HG02610 (cell line): ENCODE measurements around the gene TMPRSS13.
"Not testable (repeated sequence)": the region's sequence is repeated elsewhere in the genome, so short reads cannot be mapped to it uniquely, and the experiment has no call there.

Source experiments
- ATAC-seq: cut with Tn5 transposase; IDR thresholded peaks from one replicate; pipeline ENCODE4 v1.9.1; 2021; ENCODE audit warnings: mild to moderate bottlenecking, moderate library complexity; ENCODE audit not compliant: unreplicated experiment

Gene TMPRSS13

DNA sequence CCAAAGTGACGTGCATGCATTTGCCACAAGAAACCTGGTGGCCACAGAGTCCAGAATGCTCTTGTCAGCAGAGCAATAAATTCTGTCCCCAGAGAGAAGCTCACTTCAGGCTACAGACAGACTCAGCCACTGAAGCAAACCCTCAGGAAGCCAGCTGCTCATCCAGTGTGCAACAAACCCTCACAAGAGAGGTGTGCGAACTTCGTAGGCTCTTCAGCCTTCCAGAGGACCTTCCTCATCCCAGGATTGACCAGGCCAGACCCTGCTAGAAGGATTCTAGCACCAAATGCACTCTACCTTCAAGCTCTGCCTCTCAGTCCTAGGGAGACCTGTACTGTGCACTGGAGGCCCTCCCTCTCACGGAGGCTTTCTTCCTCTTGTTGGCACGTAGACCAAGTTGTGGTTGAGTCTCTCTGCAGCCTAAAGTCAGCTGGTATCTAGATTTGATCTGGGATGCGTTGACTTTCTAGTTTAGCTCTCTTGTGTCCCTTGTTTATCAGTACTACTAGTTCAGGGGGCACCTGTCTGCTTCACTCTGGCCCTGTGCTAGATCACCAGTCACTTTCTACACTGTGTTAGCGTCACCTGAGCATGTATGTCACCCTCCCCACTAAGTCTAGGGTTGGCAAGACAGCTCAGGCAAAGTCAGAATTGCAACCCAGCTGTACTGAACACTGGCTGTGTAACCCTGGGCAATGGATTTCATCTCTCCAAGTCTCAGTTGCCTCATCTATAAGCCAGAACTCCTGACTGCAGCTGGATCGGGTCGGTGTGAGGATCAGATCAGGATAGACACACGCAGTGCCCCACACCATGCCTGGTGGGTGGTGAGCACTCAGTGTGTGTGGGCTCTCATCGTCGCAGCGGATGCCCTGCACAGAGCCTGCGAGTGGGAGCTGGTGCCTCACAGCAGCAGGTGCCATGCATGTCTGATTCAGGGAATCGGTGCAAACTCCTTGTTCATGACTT is 22.1 kb upstream of the TMPRSS13 start:
- ATAC-seq: no peak

DNA sequence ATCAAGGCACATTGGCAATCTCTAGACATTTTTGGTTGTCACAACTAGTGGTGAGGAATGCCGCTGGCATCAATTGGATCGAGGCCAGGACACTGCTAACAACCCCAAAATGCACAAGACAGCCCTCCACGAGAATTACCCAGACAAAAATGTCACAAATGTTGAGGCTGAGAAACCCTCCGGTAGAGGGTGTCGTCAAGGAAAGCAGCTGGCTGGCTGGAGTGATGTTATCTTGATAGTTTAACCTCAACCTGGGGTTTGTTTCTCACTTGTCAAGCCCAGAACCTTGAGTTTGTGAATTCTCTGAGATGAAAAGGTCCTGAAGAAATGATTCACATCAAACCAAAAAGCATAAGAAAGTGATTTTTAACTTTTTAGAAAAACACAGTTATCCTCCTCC is 21.1 kb upstream of the TMPRSS13 start:
- ATAC-seq: no peak

DNA sequence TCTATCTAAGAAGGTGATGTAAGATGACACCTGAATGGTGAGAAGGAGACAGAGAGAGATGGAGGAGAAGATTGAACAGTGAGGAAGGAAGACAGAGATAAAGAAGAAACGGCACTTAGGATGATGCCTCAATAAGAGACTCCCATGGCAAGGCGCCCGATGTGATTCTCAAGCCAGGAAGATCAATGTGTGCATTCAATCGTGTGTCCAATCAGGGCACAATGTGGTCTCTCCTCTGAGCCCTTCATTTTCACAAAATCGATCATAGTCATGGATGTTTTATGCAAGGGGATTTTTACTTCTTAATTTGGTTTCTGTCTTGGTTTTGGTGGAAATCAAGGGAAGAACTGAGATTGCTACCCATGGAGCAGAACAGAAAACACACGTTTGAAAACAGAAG is 19.9 kb upstream of the TMPRSS13 start:
- ATAC-seq: no peak

DNA sequence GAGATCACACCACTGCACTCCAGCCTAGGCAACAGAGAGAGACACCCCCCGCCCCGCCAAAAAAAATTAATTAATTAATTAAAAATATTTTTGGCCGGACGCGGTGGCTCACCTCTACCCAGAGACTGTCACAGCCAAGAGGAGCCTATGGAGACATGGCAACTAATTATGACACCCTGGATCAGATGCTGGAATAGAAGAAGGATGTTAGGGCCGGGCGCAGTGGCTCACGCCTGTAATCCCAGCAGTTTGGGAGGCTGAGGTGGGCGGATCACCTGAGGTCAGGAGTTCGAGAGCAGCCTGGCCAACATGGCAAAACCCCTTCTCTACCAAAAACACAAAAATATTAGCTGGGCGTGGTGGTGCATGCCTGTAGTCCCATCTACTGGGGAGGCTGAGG is 19.3 kb upstream of the TMPRSS13 start:
- ATAC-seq: not testable (repeated sequence)

DNA sequence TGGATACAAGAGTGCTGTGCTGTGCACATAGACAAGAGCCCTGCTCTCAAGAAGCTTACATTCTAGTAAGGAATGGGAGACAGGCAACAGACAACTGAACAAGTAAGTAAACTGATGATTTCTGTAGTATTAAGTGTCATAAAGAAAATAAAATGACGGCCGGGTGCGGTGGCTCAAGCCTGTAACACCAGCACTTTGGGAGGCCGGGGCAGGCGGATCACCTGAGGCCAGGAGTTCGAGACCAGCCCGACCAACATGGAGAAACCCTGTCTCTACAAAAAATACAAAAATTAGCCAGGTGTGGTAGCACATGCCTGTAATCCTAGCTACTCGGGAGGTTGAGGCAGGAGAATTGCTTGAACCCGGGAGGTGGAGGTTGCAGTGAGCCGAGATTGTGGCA is 18.5 kb upstream of the TMPRSS13 start:
- ATAC-seq: not testable (repeated sequence)

DNA sequence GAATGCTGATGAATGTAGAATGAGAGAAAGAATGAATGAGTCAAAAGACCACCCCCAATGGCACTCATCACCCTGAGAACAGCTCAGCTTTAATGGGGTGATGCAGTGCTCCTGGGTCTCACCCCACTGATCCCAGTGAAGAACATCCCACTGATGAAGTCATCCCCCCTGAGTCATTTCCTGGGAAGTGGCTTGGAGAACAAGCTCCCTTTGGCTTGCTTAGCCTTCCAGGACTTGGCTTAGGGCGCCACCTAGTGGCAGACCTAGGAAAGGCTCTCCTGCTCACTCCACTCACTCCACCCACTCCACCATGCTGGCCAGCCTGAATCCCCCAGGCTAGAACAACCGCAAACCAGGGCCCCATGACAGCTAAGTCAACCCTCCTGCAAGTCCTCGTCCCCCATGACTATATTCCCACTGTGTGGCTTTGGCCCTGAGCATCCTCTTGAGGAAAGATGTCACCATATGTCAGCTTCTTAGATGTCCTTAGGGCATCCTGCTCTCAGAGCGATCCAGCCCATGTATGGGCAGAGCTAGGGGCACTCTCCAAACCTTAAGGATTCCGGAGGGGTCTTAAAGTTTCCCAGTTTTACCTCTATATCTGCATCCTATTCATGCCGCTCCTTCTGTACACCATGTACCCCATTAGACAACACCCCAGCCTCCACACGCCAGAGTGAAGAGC is 17.8 kb upstream of the TMPRSS13 start:
- peak; percentile 37 for ATAC-seq

DNA sequence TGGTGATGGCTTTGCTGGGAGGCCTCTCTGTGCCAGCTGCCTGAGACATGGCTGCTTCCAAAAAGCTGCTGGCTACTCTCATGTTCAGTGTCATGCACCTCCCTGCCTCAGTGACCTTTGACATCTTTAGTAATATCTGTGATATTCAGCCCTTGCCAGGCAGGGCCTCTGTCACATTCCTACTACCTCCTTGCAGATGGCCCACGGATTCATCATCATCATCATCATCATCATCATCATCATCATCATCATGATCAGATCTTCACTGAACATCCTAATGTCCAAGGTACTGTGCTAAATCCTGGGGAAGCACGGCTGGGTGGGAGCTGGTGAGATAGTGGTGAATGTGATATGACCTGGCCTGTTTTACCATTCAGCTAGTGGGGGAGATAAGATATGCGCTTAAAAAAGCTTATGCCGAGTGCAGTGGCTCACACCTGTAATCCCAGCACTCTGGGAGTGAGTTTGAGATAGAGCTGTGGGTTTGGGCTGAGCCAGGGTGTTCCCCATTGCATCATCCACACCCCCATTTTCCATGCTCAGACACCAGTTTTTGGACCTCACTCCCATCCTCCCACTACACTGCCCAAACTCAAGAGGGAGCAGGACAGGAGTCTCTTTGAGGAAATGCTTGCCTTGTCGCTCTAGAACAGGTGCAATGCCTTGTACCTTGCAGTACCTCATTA is 17.1 kb upstream of the TMPRSS13 start:
- peak; percentile 15 for ATAC-seq

DNA sequence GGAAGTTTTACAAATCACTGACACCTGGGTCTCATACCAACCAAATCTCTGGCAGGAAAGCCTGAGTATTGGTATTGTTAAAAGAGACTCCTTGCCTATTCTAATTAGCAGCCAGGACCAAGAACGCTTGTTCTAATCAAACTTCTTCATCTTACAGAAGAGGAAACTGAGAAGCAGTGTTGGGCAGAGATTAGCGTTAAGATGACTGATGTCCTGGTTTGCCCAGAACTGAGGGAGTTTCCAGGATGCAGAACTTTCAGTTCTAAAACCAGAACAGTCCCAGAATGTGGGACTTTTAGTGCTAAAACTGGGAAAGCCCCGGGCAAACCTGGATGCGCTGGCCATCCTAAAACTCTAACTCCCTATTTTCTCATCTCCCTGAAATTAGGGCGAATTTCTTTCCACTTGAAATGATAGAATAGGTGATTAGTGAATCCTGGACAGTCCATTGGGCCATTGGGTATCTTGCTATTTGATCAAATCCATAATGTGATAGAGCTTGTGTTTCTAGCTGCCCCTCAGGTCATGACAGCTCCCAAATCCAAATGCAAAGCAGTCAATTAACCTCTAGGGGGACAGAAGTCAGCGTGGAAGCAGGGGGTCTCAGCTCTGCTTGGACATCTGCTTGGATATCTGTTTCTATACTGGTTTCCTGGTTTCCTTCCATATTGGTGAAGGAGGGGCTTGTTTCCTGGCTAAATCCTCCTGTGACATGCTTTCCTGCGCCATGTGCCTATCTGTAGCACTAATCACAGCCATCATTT is 16.0 kb upstream of the TMPRSS13 start:
- peak; percentile 28 for ATAC-seq

DNA sequence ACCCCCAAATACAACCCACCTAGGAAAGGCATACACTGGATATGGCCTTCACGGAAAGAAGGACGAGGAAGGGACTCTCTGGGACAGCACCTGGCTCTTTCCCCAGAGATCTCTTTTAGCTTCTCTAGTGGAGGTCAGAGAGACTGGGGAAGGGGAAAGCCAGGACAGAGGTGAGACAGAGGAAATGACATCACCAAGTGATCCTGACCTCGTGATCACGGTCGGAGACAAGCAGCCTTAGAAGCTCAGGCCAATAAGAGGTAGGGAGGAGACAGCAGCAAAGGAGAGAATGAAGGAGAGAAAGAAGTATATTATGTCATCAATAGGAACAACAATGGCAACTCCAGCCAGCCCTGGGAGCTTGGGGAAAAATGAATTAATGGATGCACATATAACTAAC is 15.4 kb upstream of the TMPRSS13 start:
- peak; percentile 36 for ATAC-seq

DNA sequence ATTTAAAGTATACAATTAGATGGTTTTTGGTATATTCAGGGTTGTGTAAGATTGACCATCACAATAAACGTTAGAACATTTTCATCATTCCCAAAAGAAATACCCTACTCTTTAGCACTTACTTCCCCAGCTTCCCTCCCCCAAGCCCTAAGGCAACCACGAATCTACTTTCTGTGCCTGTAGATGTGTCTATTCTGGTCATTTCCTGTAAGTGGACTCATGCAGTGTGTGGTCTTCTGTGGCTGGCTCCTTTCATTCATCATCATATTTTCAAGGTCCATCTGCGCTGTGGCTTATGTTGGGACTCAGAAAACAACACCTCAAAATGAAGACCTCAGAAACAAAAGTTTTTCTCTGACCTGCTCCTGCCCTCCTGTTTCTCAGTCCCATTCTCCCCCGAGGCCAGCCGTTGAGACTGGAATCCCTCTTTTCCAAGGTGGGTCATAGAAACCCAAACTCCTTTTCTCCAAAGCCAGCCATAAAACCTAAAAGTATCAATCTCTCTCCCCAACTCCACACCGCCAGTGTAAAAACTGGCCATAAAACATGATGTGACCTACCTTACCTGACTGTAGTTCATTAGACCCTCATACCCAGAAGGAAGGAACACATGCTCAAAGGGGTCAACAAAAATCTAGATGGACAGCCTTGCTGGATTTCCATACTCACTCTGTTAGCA is 12.9 kb upstream of the TMPRSS13 start:
- no peak for ATAC-seq

DNA sequence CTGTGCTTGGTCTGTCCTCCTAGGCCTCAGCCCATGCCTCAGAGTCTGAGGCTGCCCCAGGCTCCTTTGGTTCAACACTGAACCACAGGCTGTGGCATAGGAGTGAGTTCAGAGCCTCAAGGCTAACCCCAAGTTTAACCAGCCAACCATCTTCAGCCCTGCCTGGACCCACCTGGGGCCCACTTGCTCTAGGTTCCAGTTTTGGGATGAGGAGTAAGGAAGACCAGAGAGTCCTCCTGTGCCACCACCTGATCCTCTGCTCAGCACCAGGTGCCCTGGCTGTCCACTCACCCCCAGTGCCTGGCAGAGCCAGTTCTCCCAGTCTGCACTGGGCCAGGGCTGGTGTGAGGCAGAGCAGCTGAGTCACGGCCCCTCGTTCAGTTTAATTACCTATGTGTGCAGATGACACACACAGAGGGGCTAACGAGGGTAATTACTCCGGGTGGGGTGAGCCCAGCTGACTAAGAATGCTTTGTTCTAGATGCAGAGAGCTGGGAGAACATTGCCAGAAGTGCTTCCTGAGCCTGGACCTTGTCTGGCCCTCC is 12.0 kb upstream of the TMPRSS13 start:
- no peak for ATAC-seq

DNA sequence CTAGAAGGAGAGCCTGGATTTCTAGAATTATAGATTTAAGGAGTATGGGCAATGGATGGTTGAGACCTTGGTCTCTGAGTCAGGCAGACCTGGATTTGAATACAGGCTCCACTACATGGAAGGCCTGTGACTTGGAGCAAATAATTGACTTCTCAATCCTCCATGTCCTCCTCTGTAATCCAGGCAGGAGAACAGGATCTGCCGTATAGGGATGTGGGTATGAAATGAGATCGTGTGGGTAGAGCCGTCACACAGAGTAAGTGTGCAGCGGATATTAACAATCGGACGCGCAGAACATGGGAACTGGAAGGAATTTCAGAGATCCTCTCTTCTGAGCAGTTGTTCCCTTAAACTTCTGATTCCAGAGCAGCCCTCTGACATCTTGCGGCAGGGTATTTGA is 11.5 kb upstream of the TMPRSS13 start:
- no peak for ATAC-seq

DNA sequence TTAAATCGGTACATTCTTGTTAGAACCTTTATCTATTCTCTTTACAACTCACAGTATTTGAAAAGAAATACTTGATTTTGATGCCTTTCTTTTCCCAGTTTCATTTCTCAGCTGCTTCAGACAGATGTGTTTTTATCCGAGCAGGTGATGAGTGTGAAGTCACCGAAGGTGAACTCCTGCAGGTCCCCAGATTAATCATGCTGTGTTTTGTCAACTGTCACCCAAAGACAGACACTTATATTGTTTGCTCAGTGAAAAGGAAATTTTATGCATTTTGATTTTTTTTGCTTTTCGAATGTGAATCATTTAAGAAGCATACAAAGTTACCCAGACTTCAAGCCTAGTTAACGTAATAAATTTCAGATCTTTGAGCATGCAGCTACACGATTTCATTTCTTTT is 7.8 kb upstream of the TMPRSS13 start:
- no peak for ATAC-seq

DNA sequence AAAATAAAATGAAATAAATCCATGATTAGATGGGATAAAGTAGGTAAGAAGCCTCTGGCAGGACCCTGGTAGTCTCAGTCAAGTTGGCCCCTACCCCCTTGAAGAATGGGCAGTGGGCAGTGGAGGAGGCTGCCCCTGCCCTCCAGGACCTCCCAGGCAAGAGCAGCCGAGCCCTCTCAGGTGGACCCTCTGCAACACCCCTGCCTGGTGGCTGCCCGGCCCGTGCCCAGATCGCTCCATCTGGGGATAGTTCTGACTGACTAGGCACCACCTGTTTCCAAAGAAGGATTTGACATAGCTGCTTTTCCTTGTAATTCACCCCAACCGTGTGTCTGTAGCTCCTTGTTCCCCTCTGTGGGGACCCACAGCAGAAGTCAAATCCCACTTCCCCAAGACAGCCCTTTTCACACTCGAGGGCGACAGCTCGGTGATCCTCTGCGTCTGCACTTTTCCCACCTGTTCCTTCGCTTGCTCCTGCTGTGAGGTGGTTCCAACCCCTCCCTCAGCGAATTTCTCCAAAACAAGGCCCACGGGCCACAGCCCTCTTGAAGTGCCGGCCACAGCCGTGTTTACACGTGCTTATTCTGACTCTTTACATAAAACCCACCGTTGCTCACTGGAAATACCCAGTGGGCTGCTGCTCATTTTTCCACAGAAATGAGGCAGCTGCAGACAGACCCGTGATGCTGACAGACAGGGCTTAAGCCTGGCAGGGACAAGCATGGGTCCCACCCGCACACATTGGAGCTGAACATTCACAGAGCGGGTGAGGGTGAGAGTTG is 5.5 kb upstream of the TMPRSS13 start:
- ATAC-seq: no peak

DNA sequence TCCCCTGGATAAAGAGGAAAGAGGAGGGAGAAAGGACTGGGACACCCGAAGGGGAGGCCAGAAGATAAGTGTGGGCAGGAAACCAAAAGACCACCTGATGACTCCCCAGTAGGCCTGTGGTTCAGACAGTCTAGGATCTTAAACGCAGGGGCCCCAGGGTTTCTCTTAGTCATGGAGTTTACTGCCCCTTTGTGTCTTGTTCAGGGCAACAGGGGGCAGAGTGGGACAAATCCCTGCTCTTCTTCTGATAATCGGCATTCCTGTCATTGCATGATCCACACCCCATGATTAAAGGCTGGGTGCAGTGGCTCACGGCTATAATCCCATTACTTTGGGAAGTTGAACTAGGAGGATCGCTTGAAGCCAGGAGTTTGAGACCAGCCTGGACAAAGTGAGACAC is 4.7 kb upstream of the TMPRSS13 start:
- ATAC-seq: no peak

DNA sequence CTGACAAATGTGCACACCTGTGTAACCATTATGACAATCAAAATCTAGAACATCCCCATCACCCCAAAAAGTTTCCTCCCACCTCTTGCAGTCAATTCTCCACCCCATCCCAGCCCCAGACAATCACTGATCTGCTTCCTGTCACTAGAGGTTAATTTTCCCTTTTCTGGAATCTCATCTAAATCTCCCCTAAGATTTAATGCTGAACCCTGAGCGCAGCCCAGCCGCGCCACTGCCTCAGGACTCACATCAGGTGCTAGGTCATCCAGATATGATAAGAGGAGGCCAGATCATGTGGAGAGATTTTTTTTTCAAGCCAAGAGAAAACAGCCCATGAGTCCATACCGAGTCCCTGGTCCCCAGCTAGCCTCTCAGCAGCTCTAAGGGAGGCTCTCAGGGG is 4.3 kb upstream of the TMPRSS13 start:
- no peak for ATAC-seq

DNA sequence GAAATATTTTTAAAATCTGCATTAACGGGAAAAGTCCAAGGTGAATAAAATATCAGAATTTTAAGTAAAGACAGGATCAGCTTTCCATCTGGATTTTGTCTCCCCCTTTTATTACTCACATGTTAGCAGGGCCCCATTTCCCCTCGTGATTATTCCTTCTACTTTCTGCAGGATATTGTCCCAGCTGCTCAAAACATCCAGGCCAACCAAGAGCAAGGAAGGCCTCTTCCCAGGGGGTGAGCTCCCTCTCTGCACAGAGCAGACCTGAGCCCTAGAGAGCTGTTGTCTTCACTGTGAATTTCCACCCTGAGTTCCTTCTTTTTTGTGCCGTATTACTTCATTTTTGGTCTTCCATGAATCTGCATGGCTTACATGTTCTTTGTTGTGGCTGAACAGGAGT is 3.7 kb upstream of the TMPRSS13 start:
- no peak for ATAC-seq

DNA sequence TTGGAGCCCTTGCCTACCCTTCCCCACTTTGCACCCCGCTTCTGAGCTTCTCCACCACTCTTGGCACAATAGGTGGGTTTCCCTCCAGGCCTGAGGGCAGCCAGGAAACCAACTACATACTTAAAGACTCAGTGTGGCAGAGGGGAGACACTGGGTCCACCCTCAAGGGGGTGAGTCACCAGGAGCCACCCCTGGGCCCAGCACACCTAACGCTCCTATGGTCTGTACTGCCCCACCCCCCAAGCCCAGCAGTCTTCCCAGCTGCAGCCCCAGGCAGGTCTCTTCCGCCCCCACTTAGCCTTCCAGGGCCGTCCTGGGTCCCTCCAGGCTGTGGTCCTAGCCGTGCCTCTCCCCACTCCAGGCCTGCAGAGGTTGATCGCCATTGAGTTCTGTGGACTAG is 3.2 kb upstream of the TMPRSS13 start:
- ATAC-seq: no peak

DNA sequence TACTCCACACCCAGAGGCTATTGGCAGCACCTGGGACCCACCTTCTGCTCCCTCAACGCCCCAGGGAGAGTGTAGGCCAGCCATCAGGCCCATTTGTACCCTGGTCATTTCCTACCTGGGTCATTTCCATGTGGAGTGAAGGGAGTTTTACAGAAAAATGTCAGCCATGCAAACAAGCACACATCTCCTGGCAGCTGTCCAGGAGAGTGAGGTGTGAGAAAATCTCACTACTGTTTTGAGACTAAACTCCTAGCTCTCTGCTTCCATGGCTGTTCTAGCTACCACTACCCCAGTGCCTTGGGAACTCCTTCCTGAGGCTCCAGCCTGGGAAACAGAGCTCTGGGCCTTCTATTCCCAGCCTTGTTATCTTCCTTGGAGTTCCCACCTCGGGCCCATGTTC is 2.8 kb upstream of the TMPRSS13 start:
- ATAC-seq: peak; percentile 47
